HuH-7.5 (cell line): Measurements from ENCODE around the gene DARS2.
"Not testable (repeated sequence)": the region's sequence is repeated elsewhere in the genome, so short reads cannot be mapped to it uniquely, and the experiment has no call there.

Experiments used
- DNase-seq: peaks from one replicate; pipeline ENCODE4 v3.0.0; 2011; ENCODE audit warnings: low spot score

The DARS2 gene

GRCh38 chr1:173824315-173825081, at the start of gene DARS2, which contains the start of gene CENPL:
DARS2 (plus strand) TSS chr1:173824673; CDS start chr1:173825230, 557 bp downstream.
CENPL (minus strand) TSS chr1:173824883; CDS start chr1:173811299, 13,584 bp downstream.
- peak; percentile 60 for DNase-seq

- DNase-seq: no peak
Observed at GRCh38 chr1:173775578-173776226, 48.8 kb upstream of the DARS2 start.

- DNase-seq: no peak
Observed at GRCh38 chr1:173779936-173780335, 44.5 kb upstream of the DARS2 start.

- no peak for DNase-seq
Observed at GRCh38 chr1:173784997-173785396, 39.5 kb upstream of the DARS2 start.

- no peak for DNase-seq
Observed at GRCh38 chr1:173789841-173790240, 34.6 kb upstream of the DARS2 start.

GRCh38 chr1:173798078-173798477, 26.4 kb upstream of the DARS2 start:
- DNase-seq: no peak

GRCh38 chr1:173799995-173800394, 24.5 kb upstream of the DARS2 start:
- not testable (repeated sequence) for DNase-seq

- DNase-seq: no peak
Observed at GRCh38 chr1:173802961-173803360, 21.5 kb upstream of the DARS2 start.

- DNase-seq: not testable (repeated sequence)
Observed at GRCh38 chr1:173813654-173814053, 10.8 kb upstream of the DARS2 start.

GRCh38 chr1:173818459-173818858, 6.0 kb upstream of the DARS2 start:
- DNase-seq: no peak

- DNase-seq: no peak
Observed at GRCh38 chr1:173821680-173822079, 2.8 kb upstream of the DARS2 start.

- no peak for DNase-seq
Observed at GRCh38 chr1:173823781-173824314, 625 bp upstream of the DARS2 start.

- DNase-seq: no peak
Observed at GRCh38 chr1:173827611-173828010, 3.1 kb downstream of the DARS2 start.

- DNase-seq: no peak
Observed at GRCh38 chr1:173832748-173833147, 8.3 kb downstream of the DARS2 start.

- no peak for DNase-seq
Observed at GRCh38 chr1:173852105-173852504, 27.6 kb downstream of the DARS2 start.

- DNase-seq: no peak
Observed at GRCh38 chr1:173853074-173853473, 28.6 kb downstream of the DARS2 start.

GRCh38 chr1:173856014-173856413, 31.5 kb downstream of the DARS2 start:
- no peak for DNase-seq

- DNase-seq: no peak
Observed at GRCh38 chr1:173856903-173857302, 32.4 kb downstream of the DARS2 start.

- no peak for DNase-seq
Observed at GRCh38 chr1:173857363-173857917, 33.0 kb downstream of the DARS2 start.

- DNase-seq: not testable (repeated sequence)
Observed at GRCh38 chr1:173859547-173859946, 35.1 kb downstream of the DARS2 start.

GRCh38 chr1:173860065-173860464, 35.6 kb downstream of the DARS2 start:
- DNase-seq: no peak

GRCh38 chr1:173861731-173862145, 37.3 kb downstream of the DARS2 start:
- DNase-seq: no peak
